Bronchial epithelial cell (primary cell): ENCODE data around the gene TMEM233. TPM values are rescaled to one million over a fixed set of nuclear protein-coding genes. Genes with fewer than 3 reads are reported as not detected.

Source experiments
- DNase-seq: peaks from one replicate; pipeline ENCODE4 v3.0.0-alpha.2; 2010; ENCODE audit warnings: low read depth
- FAIRE-seq: peaks from 2 replicates; lab custom pipeline; 2011; peaks lifted over from hg19 to GRCh38; lab: Jason Lieb, UNC
- H3K27me3 ChIP-seq: 2 replicates; pipeline ENCODE4 v1.5.1; 2011; ENCODE audit warnings: low read length; ENCODE audit not compliant: control insufficient read depth, insufficient read depth
- H3K36me3 ChIP-seq: 2 replicates; pipeline ENCODE4 v1.5.1; 2011; ENCODE audit warnings: low read length; ENCODE audit not compliant: control insufficient read depth, insufficient read depth
- H3K4me3 ChIP-seq: 2 replicates; pipeline ENCODE4 v1.5.1; 2011; ENCODE audit warnings: mild to moderate bottlenecking, low read depth, low read length, control low read depth
- total RNA-seq: library from RNA; depleted of rRNA; stranded (reverse); fragments of >200 nt; gene quantifications from 2 replicates; pipeline ENCODE4 v1.2.1, GENCODE V29; 2014
- TF ChIP-seq, protein P1 (sequence below): IDR thresholded peaks from 2 replicates; pipeline ENCODE4 v1.5.1; 2011; ENCODE audit warnings: mild to moderate bottlenecking, moderate library complexity, low read length, control low read depth, inconsistent platforms; ENCODE audit not compliant: insufficient read depth, severe bottlenecking

Gene TMEM233
- total RNA-seq, 1 donor from 2014 or later: not detected

DNA sequence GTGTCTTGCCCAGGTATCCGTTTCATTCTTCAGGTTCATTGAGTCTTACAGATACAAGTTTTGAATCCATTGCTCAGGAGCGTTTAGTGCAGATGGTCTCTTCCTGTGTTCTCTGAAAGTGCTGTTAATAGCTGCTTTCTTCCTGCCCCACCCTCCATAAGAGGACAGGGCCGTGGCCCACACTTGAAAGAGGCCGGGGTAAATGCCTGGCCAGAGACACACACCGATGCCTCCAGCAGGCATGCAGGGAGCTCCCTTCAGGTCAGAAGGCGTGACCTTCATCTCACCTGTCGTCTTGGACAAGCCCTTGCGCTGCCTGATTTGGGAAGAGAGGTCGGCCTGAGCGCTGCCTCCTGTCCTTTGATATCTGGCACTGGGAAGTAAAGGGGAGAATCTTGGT is 85.9 kb downstream of the TMEM233 start:
- H3K36me3 ChIP-seq: peaks cover 28% of the 10 kb centered on the region
- H3K4me3 ChIP-seq: no peak overlapping the region
- TF ChIP-seq, protein P1, sequence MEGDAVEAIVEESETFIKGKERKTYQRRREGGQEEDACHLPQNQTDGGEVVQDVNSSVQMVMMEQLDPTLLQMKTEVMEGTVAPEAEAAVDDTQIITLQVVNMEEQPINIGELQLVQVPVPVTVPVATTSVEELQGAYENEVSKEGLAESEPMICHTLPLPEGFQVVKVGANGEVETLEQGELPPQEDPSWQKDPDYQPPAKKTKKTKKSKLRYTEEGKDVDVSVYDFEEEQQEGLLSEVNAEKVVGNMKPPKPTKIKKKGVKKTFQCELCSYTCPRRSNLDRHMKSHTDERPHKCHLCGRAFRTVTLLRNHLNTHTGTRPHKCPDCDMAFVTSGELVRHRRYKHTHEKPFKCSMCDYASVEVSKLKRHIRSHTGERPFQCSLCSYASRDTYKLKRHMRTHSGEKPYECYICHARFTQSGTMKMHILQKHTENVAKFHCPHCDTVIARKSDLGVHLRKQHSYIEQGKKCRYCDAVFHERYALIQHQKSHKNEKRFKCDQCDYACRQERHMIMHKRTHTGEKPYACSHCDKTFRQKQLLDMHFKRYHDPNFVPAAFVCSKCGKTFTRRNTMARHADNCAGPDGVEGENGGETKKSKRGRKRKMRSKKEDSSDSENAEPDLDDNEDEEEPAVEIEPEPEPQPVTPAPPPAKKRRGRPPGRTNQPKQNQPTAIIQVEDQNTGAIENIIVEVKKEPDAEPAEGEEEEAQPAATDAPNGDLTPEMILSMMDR: no peak
- no peaks in the 10 kb centered on the region for H3K27me3 ChIP-seq
- FAIRE-seq (no peak), DNase-seq (no peak)

DNA sequence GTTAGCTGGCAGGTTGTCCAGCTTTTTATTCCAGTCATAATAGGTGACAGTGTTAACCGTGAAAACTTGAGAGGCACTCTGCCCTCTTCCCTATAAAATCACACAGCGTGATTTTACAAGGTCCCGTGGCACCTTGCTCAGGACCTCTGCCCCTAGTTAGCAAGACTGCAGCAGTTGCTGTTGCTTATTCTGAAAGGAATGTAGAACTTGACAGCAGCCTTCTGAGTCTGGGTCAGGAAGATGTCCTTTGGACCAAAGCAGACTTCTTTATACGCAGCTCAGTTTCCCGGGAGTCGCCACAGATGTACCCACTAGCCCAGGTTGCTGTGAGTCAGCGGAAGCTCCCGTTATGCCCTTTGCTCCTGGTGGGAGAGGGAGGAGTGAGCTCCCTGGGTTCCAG is 87.5 kb downstream of the TMEM233 start:
- TF ChIP-seq, protein P1: no peak
- FAIRE-seq (no peak), DNase-seq (no peak)
- H3K36me3 ChIP-seq: peaks cover 26% of the 10 kb centered on the region
- no peak overlapping the region for H3K4me3 ChIP-seq
- no peaks in the 10 kb centered on the region for H3K27me3 ChIP-seq

DNA sequence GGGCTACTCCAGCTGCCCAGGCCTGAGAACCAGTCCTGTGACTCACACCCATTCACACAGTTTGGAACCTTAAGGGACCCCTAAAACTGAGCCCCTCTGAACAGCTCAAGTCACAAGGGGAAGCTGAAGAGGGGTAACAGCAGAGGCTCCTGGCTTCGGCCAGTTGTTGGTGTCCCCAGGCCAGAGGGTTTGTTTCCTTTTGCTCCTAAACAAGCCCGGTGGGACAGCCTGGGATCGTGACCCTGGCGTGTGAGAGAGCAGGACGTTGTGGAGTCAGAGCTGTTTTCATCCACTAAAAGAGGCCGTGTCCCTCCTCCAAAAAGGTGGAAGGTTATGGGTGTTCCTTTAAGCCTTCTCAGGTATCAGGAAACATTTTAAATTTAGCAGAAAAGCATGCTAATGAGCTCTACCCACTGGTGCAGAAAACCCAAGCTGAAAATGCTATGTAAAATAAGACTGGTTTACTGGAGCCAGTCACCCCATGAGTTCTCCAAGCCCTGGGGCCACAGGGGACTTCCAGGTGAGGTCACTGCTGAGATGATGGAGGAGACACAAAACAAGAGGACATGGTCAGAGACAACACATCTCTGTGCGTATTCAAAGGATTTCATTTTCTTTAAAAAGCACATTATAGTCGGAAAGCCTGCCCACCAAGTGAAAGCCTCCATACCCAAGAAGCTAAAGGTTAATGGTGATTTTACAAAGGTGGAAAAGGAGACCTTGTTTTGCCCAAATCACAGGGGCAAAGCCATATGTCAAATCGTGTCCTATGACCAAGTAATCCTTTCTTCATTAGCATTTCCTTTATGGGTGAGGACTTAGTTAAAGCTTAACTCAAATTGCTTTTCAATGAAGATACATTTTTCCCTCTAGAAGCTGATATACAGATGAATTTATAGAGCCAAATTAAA is 88.4 kb downstream of the TMEM233 start:
- FAIRE-seq (no peak), DNase-seq (no peak)
- H3K27me3 ChIP-seq: no peaks in the 10 kb centered on the region
- no peak overlapping the region for H3K4me3 ChIP-seq
- H3K36me3 ChIP-seq: peaks cover 19% of the 10 kb centered on the region
- TF ChIP-seq, protein P1: no peak

DNA sequence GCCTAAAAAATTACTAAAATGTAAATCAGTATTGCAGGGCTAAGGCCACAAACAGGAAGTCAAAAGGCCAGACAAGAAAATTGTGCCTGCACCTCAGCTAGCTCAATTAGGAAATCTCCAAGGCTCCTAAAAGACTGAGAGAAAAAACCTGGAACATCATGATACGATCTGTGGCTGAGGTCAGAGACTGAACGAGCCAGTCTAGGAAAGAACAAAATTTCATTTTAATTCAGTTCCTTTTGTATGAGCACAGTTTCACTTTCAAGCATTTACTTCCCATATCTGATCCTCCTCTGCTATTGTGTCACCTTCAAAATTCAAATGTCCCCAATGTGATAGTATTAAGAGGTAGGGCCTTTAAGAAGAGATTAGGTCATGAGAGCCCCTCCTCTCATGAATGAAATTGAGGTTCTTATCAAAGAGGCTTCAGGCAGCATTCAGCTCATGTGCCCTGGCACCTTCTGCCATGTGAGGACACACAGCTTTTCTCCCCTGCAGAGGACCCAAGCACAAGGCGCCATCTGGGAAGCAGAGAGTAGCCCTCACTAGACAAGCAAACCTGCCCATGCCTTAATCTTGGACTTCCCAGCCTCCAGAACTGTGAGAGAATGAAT is 89.2 kb downstream of the TMEM233 start:
- TF ChIP-seq, protein P1: no peak
- DNase-seq (no peak), FAIRE-seq (no peak)
- Histone ChIP-seq H3K27me3 (no peaks in the 10 kb centered on the region), H3K36me3 (peaks cover 16% of the 10 kb centered on the region), H3K4me3 (no peak overlapping the region)

DNA sequence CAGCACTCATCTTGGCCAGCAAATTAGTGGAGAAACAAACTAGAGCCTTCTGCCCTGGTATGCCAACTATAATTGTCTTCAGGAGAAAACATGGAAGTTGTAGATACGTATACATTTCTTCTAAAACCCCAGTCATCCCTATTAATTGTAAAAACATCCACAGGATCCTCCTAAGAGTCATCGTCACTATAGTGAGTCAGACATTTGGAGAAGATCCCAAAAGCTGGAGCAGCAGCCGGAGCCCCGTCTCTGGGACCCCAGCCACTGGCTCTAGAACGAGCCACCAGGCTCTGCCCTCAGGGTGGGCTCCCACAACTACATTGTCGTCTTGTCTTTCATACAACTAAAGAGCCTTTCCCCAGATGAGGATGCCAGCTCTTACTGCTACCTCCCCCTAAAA is 89.8 kb downstream of the TMEM233 start:
- H3K4me3 ChIP-seq: no peak overlapping the region
- DNase-seq: no peak
- FAIRE-seq: no peak
- TF ChIP-seq, protein P1: no peak
- H3K36me3 ChIP-seq: peaks cover 12% of the 10 kb centered on the region
- H3K27me3 ChIP-seq: no peaks in the 10 kb centered on the region
